ENCODE measurements around the gene PSMD10.

Gene PSMD10
- total RNA-seq: 6.7 to 47.5 (median 33.4) reads per million in 9 experiments

- Mint-ChIP-seq H3K4me1 (ENCODE audit: low read depth in 2 of 2) (peaks cover 2 to 4% of the 10 kb centered on the region in 2 donors), H3K36me3 (ENCODE audit: insufficient read depth) (peaks cover 1% of the 10 kb centered on the region), H3K4me3 (no peak within 1 kb of the TSS), H3K27me3 (no peaks in the 10 kb centered on the region), H3K27ac (no peak within 1 kb of the TSS), H3K9me3 (no peaks in the 10 kb centered on the region)
- ATAC-seq (replicated peaks): peak; percentile 94
- DNase-seq: peak; percentile 82 to 83 (median 83)
Measured at GRCh38 chrX:108091264-108091877, at the start of gene PSMD10, which contains the start of gene ATG4A. Gene PSMD10 (minus strand): TSS chrX:108091542. CDS start chrX:108091520, 22 bp downstream. Gene ATG4A (plus strand): TSS chrX:108091778. CDS start chrX:108091827, 49 bp downstream.

- H3K27me3 Mint-ChIP-seq: no peaks in the 10 kb centered on the region
- peaks cover 13% of the 10 kb centered on the region for H3K36me3 Mint-ChIP-seq (ENCODE audit: insufficient read depth)
- no peak overlapping the region for H3K27ac Mint-ChIP-seq
- H3K4me1 Mint-ChIP-seq (ENCODE audit: low read depth in 2 of 2): no peaks in the 10 kb centered on the region
- H3K9me3 Mint-ChIP-seq: no peaks in the 10 kb centered on the region
- no peak for ATAC-seq (replicated peaks)
- DNase-seq: peak in 1 of 3 experiments; percentile 2
- no peak overlapping the region for H3K4me3 Mint-ChIP-seq
Measured at GRCh38 chrX:108138814-108139702, 47.7 kb upstream of the PSMD10 start.

- H3K27ac Mint-ChIP-seq: no peak overlapping the region
- no peak for DNase-seq
Measured at GRCh38 chrX:108134724-108135123, 43.4 kb upstream of the PSMD10 start.

GRCh38 chrX:108132876-108133275 lies 41.5 kb upstream of the PSMD10 start:
- DNase-seq: no peak
- Mint-ChIP-seq H3K4me3 (no peak overlapping the region), H3K9me3 (no peaks in the 10 kb centered on the region)

More at GRCh38 chrX:108134724-108135123, 43.4 kb upstream of the PSMD10 start:
- no peak overlapping the region for H3K4me3 Mint-ChIP-seq
- no peaks in the 10 kb centered on the region for H3K9me3 Mint-ChIP-seq
- H3K36me3 Mint-ChIP-seq (ENCODE audit: insufficient read depth): peaks cover 25% of the 10 kb centered on the region
- no peak for ATAC-seq (replicated peaks)
- H3K4me1 Mint-ChIP-seq (ENCODE audit: low read depth in 2 of 2): no peaks in the 10 kb centered on the region
- no peaks in the 10 kb centered on the region for H3K27me3 Mint-ChIP-seq

GRCh38 chrX:108132034-108132433 lies 40.7 kb upstream of the PSMD10 start:
- Mint-ChIP-seq H3K9me3 (no peaks in the 10 kb centered on the region), H3K27me3 (no peaks in the 10 kb centered on the region), H3K27ac (peak overlapping the region in 1 of 2 donors; percentile 74), H3K36me3 (ENCODE audit: insufficient read depth) (peaks cover 25% of the 10 kb centered on the region), H3K4me1 (ENCODE audit: low read depth in 2 of 2) (no peaks in the 10 kb centered on the region), H3K4me3 (no peak overlapping the region)
- ATAC-seq (replicated peaks) (no peak), DNase-seq (no peak)

More at GRCh38 chrX:108132876-108133275, 41.5 kb upstream of the PSMD10 start:
- Mint-ChIP-seq H3K27me3 (no peaks in the 10 kb centered on the region), H3K36me3 (ENCODE audit: insufficient read depth) (peaks cover 30% of the 10 kb centered on the region), H3K4me1 (ENCODE audit: low read depth in 2 of 2) (no peaks in the 10 kb centered on the region), H3K27ac (no peak overlapping the region)
- ATAC-seq (replicated peaks): no peak

- no peaks in the 10 kb centered on the region for H3K27me3 Mint-ChIP-seq
- no peak overlapping the region for H3K4me3 Mint-ChIP-seq
- no peaks in the 10 kb centered on the region for H3K4me1 Mint-ChIP-seq (ENCODE audit: low read depth in 2 of 2)
- ATAC-seq (replicated peaks): no peak
- H3K9me3 Mint-ChIP-seq: no peaks in the 10 kb centered on the region
- H3K36me3 Mint-ChIP-seq (ENCODE audit: insufficient read depth): peaks cover 25% of the 10 kb centered on the region
- DNase-seq: no peak
- no peak overlapping the region for H3K27ac Mint-ChIP-seq
Measured at GRCh38 chrX:108131471-108131870, 40.1 kb upstream of the PSMD10 start.

- H3K27ac Mint-ChIP-seq: no peak overlapping the region
- no peaks in the 10 kb centered on the region for H3K4me1 Mint-ChIP-seq (ENCODE audit: low read depth in 2 of 2)
- no peak for DNase-seq
- H3K4me3 Mint-ChIP-seq: no peak overlapping the region
- no peaks in the 10 kb centered on the region for H3K9me3 Mint-ChIP-seq
- H3K36me3 Mint-ChIP-seq (ENCODE audit: insufficient read depth): peaks cover 24% of the 10 kb centered on the region
- ATAC-seq (replicated peaks): no peak
- no peaks in the 10 kb centered on the region for H3K27me3 Mint-ChIP-seq
Measured at GRCh38 chrX:108130889-108131288, 39.5 kb upstream of the PSMD10 start.

- no peaks in the 10 kb centered on the region for H3K9me3 Mint-ChIP-seq
- ATAC-seq (replicated peaks) (no peak), DNase-seq (no peak)
- H3K4me1 Mint-ChIP-seq (ENCODE audit: low read depth in 2 of 2): no peaks in the 10 kb centered on the region
- no peak overlapping the region for H3K4me3 Mint-ChIP-seq
- H3K36me3 Mint-ChIP-seq (ENCODE audit: insufficient read depth): peaks cover 13% of the 10 kb centered on the region
- no peak overlapping the region for H3K27ac Mint-ChIP-seq
- no peaks in the 10 kb centered on the region for H3K27me3 Mint-ChIP-seq
Measured at GRCh38 chrX:108127152-108127551, 35.8 kb upstream of the PSMD10 start.

GRCh38 chrX:108126661-108127060 lies 35.3 kb upstream of the PSMD10 start:
- no peak for DNase-seq
- Mint-ChIP-seq H3K27me3 (no peaks in the 10 kb centered on the region), H3K27ac (no peak overlapping the region), H3K9me3 (no peaks in the 10 kb centered on the region), H3K4me1 (ENCODE audit: low read depth in 2 of 2) (no peaks in the 10 kb centered on the region), H3K4me3 (no peak overlapping the region), H3K36me3 (ENCODE audit: insufficient read depth) (peaks cover 9% of the 10 kb centered on the region)
- ATAC-seq (replicated peaks): no peak

- ATAC-seq (replicated peaks) (no peak), DNase-seq (no peak)
- no peak overlapping the region for H3K4me3 Mint-ChIP-seq
- no peaks in the 10 kb centered on the region for H3K9me3 Mint-ChIP-seq
- peaks cover 1% of the 10 kb centered on the region for H3K36me3 Mint-ChIP-seq (ENCODE audit: insufficient read depth)
- H3K27me3 Mint-ChIP-seq: no peaks in the 10 kb centered on the region
- H3K4me1 Mint-ChIP-seq (ENCODE audit: low read depth in 2 of 2): no peaks in the 10 kb centered on the region
- H3K27ac Mint-ChIP-seq: peak overlapping the region in 1 of 2 donors; percentile 41
Measured at GRCh38 chrX:108123591-108124366, 32.4 kb upstream of the PSMD10 start.

GRCh38 chrX:108122748-108123147 lies 31.4 kb upstream of the PSMD10 start:
- H3K4me1 Mint-ChIP-seq (ENCODE audit: low read depth in 2 of 2): no peaks in the 10 kb centered on the region
- ATAC-seq (replicated peaks) (no peak), DNase-seq (no peak)
- H3K27ac Mint-ChIP-seq: no peak overlapping the region
- H3K27me3 Mint-ChIP-seq: no peaks in the 10 kb centered on the region
- H3K4me3 Mint-ChIP-seq: no peak overlapping the region
- no peaks in the 10 kb centered on the region for H3K36me3 Mint-ChIP-seq (ENCODE audit: insufficient read depth)
- no peaks in the 10 kb centered on the region for H3K9me3 Mint-ChIP-seq

- no peak overlapping the region for H3K27ac Mint-ChIP-seq
- H3K4me1 Mint-ChIP-seq (ENCODE audit: low read depth in 2 of 2): peaks cover 6% of the 10 kb centered on the region in 2 donors
- DNase-seq: no peak
- ATAC-seq (replicated peaks): no peak
- H3K36me3 Mint-ChIP-seq (ENCODE audit: insufficient read depth): no peaks in the 10 kb centered on the region
- H3K27me3 Mint-ChIP-seq: no peaks in the 10 kb centered on the region
- no peak overlapping the region for H3K4me3 Mint-ChIP-seq
- no peaks in the 10 kb centered on the region for H3K9me3 Mint-ChIP-seq
Measured at GRCh38 chrX:108121291-108121690, 29.9 kb upstream of the PSMD10 start.

GRCh38 chrX:108117988-108118387 lies 26.6 kb upstream of the PSMD10 start:
- Mint-ChIP-seq H3K4me1 (ENCODE audit: low read depth in 2 of 2) (peaks cover 6 to 20% of the 10 kb centered on the region in 2 donors), H3K9me3 (no peaks in the 10 kb centered on the region), H3K36me3 (ENCODE audit: insufficient read depth) (no peaks in the 10 kb centered on the region), H3K27ac (no peak overlapping the region), H3K4me3 (no peak overlapping the region), H3K27me3 (no peaks in the 10 kb centered on the region)
- ATAC-seq (replicated peaks) (no peak), DNase-seq (no peak)
